Tibial nerve (tissue), 4 donors: ENCODE results near the gene GALNS. TPM values are rescaled to one million over a fixed set of nuclear protein-coding genes. Genes with fewer than 3 reads are reported as not detected.

Source experiments
- DNase-seq, 2 donors: peaks; one replicate each; pipeline ENCODE4 v3.0.0-alpha.2; 2019; ENCODE audit warnings: low spot score in 2 of 2
- H3K27ac ChIP-seq, 4 donors: fragments of 200-600 bp; sonication (generic) in 3 of 4; one replicate each; pipeline ENCODE4 v1.5.1; 2017 to 2019; ENCODE audit warnings: mild to moderate bottlenecking in 1 of 4
- H3K27me3 ChIP-seq, 2 donors: fragments of 200-600 bp; sonication (generic) in 1 of 2; one replicate each; pipeline versions ENCODE4 v1.5.1 to v1.6.0; 2017 to 2019
- H3K36me3 ChIP-seq, 3 donors: fragments of 200-600 bp; sonication (generic); one replicate each; pipeline ENCODE4 v1.5.1; 2018 to 2019
- H3K4me1 ChIP-seq, 4 donors: fragments of 200-600 bp; sonication (generic) in 3 of 4; one replicate each; pipeline ENCODE4 v1.5.1; 2017 to 2019
- H3K4me3 ChIP-seq, 4 donors: fragments of 200-600 bp; sonication (generic) in 3 of 4; one replicate each; pipeline ENCODE4 v1.5.1; 2017 to 2019; ENCODE audit warnings: mild to moderate bottlenecking in 1 of 4, moderate library complexity in 1 of 4
- H3K9me3 ChIP-seq, 4 donors: fragments of 200-600 bp; sonication (generic) in 3 of 4; one replicate each; pipeline ENCODE4 v1.5.1; 2017 to 2019
- CTCF ChIP-seq, 5 experiments: fragments of 200-600 bp in 3 of 5; fragments of 450-650 bp in 2 of 5; sonication (generic) in 3 of 5; IDR thresholded peaks; one replicate each; pipeline ENCODE4 v1.5.1; 2016 to 2019; ENCODE audit warnings: antibody characterized with exemption in 5 of 5, mild to moderate bottlenecking in 3 of 5, moderate library complexity in 2 of 5
- EP300 ChIP-seq, 2 donors: sonication (generic); formaldehyde crosslinking; IDR thresholded peaks; one replicate each; pipeline ENCODE4 v1.6.1; 2017; ENCODE audit warnings: antibody characterized with exemption in 2 of 2, mild to moderate bottlenecking in 1 of 2
- POLR2A ChIP-seq, 2 donors: fragments of 450-650 bp; IDR thresholded peaks; one replicate each; pipeline ENCODE4 v1.6.1; 2017; ENCODE audit warnings: antibody characterized with exemption in 2 of 2, mild to moderate bottlenecking in 2 of 2, moderate library complexity in 2 of 2
- WGBS, 2 donors: methylation state at CpG; one replicate each; pipeline ENCODE4 v1.1.5; 2018; 5-methylcytosine and 5-hydroxymethylcytosine counted together
- total RNA-seq, 4 donors: library from RNA; depleted of rRNA; stranded (reverse); fragments of >200 nt; gene quantifications; one replicate each; pipeline ENCODE4 v1.1.0, GENCODE V29; 2016

Gene GALNS
- total RNA-seq, 4 donors from 2014 or later = 15.1 to 80.1 (median 43.2) TPM

- DNase-seq = no peak
- H3K36me3 ChIP-seq = peaks cover 0 to 59% (median 0%) of the 10 kb centered on the region in 3 donors
- H3K27ac ChIP-seq = no peak overlapping the region
- H3K27me3 ChIP-seq = no peaks in the 10 kb centered on the region
- no peak overlapping the region for H3K4me3 ChIP-seq
- WGBS, 2 donors = 93 to 95% methylated on average over 15 to 19 of the region's 19 CpGs
- peaks cover 0 to 33% (median 11%) of the 10 kb centered on the region in 4 donors for H3K4me1 ChIP-seq
- no peaks in the 10 kb centered on the region for H3K9me3 ChIP-seq
- no peak for TF ChIP-seq EP300 (IDR thresholded peaks at IDR 0.05)
- no peak for TF ChIP-seq CTCF (IDR thresholded peaks at IDR 0.05)
- no peak for TF ChIP-seq POLR2A (IDR thresholded peaks at IDR 0.05)
Measured at GRCh38 chr16:88851616-88852015, 5.1 kb downstream of the GALNS start.

- no peaks in the 10 kb centered on the region for H3K27me3 ChIP-seq
- no peak for DNase-seq
- 91 to 93% methylated on average over 33 of the region's 33 CpGs for WGBS, 2 donors
- H3K36me3 ChIP-seq = peaks cover 0 to 60% (median 0%) of the 10 kb centered on the region in 3 donors
- peaks cover 0 to 25% (median 5%) of the 10 kb centered on the region in 4 donors for H3K4me1 ChIP-seq
- H3K4me3 ChIP-seq = no peak overlapping the region
- TF ChIP-seq POLR2A (IDR thresholded peaks at IDR 0.05) = no peak
- no peak for TF ChIP-seq CTCF (IDR thresholded peaks at IDR 0.05)
- no peak for TF ChIP-seq EP300 (IDR thresholded peaks at IDR 0.05)
- no peak overlapping the region for H3K27ac ChIP-seq
- H3K9me3 ChIP-seq = no peaks in the 10 kb centered on the region
Measured at GRCh38 chr16:88850531-88851199, 6.1 kb downstream of the GALNS start.

GRCh38 chr16:88848557-88848956 lies 8.2 kb downstream of the GALNS start:
- H3K27me3 ChIP-seq = no peaks in the 10 kb centered on the region
- peaks cover 0 to 4% (median 0%) of the 10 kb centered on the region in 4 donors for H3K4me1 ChIP-seq
- H3K27ac ChIP-seq = no peak overlapping the region
- TF ChIP-seq CTCF (IDR thresholded peaks at IDR 0.05) = no peak
- no peak for TF ChIP-seq POLR2A (IDR thresholded peaks at IDR 0.05)
- TF ChIP-seq EP300 (IDR thresholded peaks at IDR 0.05) = no peak
- no peak overlapping the region for H3K4me3 ChIP-seq
- H3K36me3 ChIP-seq = peaks cover 0 to 58% (median 0%) of the 10 kb centered on the region in 3 donors
- no peaks in the 10 kb centered on the region for H3K9me3 ChIP-seq
- 85% methylated on average over 17 to 21 of the region's 21 CpGs for WGBS, 2 donors
- DNase-seq = no peak

- H3K9me3 ChIP-seq = no peaks in the 10 kb centered on the region
- no peaks in the 10 kb centered on the region for H3K27me3 ChIP-seq
- no peak overlapping the region for H3K27ac ChIP-seq
- WGBS, 2 donors = 91 to 96% methylated on average over 18 of the region's 18 CpGs
- TF ChIP-seq CTCF (IDR thresholded peaks at IDR 0.05) (no peak), EP300 (IDR thresholded peaks at IDR 0.05) (no peak), POLR2A (IDR thresholded peaks at IDR 0.05) (no peak)
- DNase-seq = no peak
- H3K36me3 ChIP-seq = peaks cover 0 to 67% (median 0%) of the 10 kb centered on the region in 3 donors
- H3K4me3 ChIP-seq = no peak overlapping the region
- no peaks in the 10 kb centered on the region for H3K4me1 ChIP-seq
Measured at GRCh38 chr16:88847654-88848053, 9.1 kb downstream of the GALNS start.

- 73 to 74% methylated on average over 9 of the region's 9 CpGs for WGBS, 2 donors
- Histone ChIP-seq H3K4me3 (no peak overlapping the region), H3K9me3 (no peaks in the 10 kb centered on the region), H3K27me3 (no peaks in the 10 kb centered on the region), H3K36me3 (peaks cover 0 to 74% (median 0%) of the 10 kb centered on the region in 3 donors), H3K4me1 (no peaks in the 10 kb centered on the region), H3K27ac (no peak overlapping the region)
- TF ChIP-seq POLR2A (IDR thresholded peaks at IDR 0.05) (no peak), EP300 (IDR thresholded peaks at IDR 0.05) (no peak), CTCF (IDR thresholded peaks at IDR 0.05) (no peak)
- no peak for DNase-seq
Measured at GRCh38 chr16:88846088-88846487, 10.7 kb downstream of the GALNS start.
